HG03139 (cell line): Measurements from ENCODE around the gene SLF2.
"Not testable (repeated sequence)": the region's sequence is repeated elsewhere in the genome, so short reads cannot be mapped to it uniquely, and the experiment has no call there.

Experiments used
- ATAC-seq: cut with Tn5 transposase; IDR thresholded peaks from one replicate; pipeline ENCODE4 v1.9.1; 2021; ENCODE audit not compliant: unreplicated experiment

SLF2 gene

DNA sequence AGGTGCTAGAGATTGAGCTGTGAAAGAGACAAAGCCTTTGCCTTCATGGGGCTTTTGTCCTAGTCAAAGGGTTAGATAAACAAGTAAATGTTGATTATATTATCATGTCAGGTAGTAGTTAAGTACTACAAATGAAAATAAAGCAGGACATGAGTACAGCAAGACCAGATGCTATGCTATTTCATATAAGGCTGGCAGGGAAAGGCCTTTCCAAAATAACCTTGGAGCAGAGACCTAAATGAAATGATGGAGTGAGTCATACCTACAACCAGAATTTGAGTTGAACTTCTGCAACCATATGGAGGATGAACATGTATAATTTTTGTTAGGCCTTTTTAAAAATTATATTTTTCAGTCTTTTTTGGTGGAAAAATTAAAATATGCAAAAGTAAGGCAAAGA lies 33.0 kb downstream of the SLF2 start:
- ATAC-seq = no peak

DNA sequence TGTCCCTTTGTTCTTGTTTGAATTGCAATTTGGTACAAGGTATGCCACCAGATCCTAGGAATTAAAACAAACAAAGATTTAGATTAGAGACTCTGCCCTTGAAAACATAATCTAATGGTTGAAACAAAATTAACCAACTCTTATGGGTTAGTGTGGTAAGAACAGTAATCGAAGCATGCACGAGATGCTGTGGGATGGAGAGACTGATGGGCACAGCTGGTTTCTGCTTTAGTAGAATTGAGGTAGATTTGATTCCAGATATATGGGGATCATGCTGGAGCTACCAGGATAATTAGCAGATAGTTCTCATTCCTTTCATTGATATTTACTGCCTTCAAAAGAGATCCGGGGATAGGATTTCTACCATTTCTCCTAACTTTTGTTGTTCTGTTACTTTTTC lies 36.2 kb downstream of the SLF2 start:
- no peak for ATAC-seq

DNA sequence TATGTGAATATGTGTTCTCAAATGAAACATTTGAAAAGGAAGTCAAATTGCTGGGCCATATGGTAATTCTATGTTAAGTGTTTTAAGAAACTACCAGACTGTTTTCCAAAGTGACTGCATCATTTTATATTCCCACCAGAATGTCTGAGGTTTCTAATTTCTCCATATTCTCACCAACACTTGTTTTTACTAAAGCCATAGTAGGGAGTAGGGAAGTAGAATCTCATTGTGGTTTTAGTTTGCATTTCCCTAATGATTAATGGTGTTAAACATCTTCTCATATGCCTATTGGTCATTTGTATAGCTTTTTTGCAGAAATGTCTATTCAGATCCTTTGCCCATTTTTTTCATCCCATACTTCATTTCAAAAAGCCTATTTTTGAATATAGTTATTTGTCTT lies 47.5 kb downstream of the SLF2 start:
- ATAC-seq = no peak

DNA sequence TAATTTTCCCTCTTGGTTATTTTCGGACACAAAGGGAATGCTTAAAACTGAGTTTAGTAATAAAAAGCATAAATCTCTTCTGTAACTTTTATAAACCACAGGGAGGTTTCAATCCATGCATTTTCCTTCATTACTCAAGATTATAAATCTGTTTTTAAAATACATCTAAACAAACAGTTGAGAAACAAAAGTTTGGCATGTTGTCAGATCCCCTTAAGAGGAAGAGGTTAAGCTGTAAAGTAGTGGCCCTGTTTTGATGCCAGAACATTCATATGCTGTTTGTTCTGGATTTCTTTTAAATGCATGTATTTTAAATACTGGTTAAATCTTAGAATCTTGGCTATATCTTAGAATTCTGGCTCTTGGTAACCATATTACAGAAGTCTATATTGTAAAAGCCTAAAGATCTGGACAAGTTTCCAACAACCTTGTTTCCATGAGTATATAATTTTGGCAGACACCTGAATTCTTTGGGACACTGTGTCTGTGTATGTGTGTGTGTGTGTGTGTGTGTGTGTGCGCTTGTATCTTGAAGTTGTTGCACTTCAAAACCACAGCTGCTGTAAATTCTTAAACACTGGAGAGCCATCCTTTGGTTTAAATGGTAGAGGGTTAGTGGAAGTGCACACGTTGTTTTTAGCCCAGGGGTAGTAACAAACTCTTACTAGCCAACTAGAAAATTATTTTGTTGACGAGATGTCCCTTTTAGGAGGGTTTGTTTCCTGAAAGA lies 49.8 kb downstream of the SLF2 start:
- ATAC-seq = no peak

DNA sequence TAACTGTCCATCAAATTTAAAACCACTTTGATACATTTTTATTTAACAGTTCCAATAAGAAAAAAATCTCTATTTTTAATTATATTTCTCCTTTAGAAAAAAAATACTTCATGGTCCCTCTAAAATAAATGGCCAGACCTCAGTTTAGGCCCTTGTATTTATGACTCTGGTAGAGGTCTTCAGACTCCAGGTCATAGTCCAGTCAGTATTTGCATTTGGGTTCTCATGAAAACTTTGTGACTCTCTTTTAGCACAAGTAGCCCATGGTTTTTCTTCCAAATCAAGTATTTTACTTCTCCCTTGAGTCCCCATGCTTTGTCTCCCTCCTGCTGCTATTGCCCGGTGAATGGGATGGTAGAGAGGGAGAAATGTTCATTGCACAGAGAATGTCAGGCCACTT lies 51.1 kb downstream of the SLF2 start:
- no peak for ATAC-seq

DNA sequence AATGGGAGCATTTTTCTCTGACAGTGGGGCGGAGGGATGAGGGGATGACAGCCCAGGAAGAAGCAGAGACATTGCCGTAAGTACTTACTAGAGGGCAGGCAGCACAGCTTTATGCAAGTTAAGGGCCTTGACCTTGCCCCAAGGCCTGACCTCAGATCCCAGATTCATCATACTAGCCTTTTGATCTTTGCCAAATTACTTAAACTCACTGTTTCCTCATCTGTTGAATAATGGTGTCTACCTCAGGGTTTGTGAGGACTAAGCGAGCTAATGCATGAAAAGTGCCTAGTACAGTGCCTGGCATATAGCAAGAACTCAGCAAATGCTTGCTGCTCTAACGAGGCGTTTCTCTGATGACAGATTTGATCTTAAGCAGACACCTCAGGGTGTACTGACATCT lies 53.1 kb downstream of the SLF2 start:
- no peak for ATAC-seq

DNA sequence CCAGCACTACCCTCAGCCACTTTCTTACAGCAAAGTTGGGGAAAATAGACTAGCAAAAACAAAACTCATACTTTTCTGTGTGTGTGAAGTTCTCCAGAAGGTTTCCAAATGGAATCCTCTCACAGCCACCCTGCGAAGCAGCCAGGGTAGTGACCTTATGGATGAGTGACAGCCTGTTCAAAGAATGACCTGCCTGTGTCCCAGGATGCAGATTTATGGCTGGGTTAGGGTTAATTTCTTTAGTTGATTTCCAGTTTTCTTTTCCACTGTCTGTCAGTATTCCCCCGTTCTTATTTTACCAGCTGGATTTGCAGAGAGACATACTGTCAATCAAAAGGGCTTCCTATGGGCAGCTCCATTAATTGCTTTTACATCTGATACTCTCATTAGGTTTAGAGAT lies 54.1 kb downstream of the SLF2 start:
- no peak for ATAC-seq

DNA sequence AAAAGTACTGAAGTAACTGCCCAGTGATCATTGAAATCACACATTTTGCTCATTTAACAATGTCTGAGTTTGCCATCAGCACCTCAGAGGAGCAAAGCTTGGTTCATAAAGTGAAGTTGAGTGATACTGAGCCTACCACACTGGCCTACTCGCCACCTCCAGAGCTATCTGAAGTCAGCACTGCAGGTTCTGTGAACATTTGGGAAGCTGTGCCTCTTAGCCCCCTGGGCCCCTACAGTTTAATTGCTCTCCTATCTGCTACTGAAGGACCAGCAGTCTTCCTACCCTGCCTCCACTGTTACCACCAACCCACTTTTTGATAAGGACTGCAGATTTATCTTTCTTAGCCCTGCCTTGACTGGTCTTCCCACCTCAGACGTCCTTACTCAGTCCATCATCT lies 54.6 kb downstream of the SLF2 start:
- no peak for ATAC-seq

DNA sequence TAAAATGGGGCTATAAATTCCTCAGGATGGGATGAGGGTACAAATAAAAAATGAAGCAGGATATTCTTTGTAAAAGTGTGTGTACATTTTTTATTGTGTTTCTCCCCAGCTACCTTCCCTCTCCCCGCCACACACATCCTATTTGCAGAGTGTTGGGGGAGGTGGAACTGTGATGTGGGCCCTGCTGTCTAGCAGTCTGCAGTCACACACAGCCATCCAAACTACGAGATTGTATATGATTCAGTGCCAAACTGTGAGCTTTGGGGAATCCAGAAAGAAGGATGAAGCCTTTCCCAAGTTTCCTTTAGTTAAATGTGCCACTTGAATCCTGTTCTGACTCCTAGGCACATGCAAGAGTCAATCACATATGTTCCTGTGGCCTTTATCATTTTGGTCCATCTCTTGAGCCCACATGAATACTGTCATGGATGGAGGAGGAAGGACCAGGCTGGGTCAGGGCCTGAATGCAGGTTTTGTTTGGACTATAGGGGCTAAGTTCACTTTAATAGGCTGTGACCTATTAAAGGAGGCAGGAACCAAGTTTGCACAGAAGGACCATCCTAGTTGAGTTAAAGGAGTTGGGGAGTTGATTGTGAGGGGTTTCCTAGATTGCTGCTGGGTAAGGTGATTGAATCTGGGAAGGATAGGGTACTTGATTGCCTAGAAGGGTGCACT lies 55.4 kb downstream of the SLF2 start:
- ATAC-seq = no peak

DNA sequence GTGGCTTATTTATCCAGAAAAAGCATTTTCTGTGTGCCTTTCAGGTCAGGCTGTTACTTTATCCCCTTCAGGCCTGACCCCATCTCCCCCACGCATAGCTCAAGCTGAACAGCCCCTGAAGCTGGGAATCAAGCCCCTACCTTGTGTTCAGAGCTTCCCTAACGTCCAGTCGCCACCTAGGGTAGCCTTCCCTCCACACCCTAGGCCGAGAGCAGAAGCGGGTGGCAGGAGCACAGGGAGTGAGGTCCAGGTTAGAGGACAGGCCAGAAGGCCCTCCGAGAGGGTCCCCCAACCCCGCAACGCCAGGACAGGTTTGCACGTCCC lies 56.1 kb downstream of the SLF2 start:
- no peak for ATAC-seq

DNA sequence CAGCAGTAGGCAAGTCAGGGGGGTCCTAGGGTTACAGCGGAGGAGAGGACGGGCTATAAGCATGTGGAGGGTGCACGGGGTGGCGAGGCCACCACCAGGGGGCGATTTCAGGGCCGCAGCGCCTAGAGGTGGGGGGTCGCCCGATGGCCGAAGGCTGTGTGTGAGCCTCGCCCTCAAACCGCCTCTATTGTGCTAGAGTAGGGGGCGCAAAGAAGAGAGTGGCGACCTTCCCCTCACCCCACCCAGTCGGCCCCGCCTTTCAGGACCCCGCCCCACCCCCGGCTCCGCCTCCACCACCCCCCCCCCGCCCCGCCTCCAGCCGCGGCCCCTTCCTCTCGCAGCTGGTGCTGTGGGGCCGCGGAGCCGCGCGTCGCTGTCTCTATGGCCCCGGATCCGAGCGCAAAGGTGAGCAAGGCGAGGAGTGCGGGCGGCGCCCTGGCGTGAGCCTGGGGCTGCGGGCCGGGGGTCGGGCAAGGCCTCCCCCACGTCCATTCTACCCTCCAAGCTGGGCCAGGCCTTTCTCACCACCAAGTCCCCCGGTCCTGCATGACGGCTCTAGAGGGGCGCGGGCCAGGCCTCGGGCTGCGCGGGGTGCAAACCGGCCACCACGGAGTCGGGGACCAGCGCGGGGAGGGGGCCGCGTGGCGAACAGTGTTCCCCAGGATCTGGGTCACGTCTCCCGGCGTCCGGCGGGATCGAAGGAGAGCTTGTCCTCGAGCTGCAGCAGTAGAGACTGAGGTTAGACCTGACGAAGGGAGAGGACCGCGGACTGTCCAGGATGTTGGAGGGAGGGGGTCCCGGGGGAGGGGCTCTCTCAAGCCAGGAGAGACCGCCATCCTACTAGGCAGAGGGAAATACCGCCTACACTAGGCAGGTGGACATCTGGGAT lies 56.7 kb downstream of the SLF2 start, which contains the start of gene SEMA4G:
Gene SEMA4G, plus strand, starts transcription at position 318 of the 889 bp plus-strand sequence. CDS start 3,409 bp downstream, outside the sequence.
- ATAC-seq = no peak

DNA sequence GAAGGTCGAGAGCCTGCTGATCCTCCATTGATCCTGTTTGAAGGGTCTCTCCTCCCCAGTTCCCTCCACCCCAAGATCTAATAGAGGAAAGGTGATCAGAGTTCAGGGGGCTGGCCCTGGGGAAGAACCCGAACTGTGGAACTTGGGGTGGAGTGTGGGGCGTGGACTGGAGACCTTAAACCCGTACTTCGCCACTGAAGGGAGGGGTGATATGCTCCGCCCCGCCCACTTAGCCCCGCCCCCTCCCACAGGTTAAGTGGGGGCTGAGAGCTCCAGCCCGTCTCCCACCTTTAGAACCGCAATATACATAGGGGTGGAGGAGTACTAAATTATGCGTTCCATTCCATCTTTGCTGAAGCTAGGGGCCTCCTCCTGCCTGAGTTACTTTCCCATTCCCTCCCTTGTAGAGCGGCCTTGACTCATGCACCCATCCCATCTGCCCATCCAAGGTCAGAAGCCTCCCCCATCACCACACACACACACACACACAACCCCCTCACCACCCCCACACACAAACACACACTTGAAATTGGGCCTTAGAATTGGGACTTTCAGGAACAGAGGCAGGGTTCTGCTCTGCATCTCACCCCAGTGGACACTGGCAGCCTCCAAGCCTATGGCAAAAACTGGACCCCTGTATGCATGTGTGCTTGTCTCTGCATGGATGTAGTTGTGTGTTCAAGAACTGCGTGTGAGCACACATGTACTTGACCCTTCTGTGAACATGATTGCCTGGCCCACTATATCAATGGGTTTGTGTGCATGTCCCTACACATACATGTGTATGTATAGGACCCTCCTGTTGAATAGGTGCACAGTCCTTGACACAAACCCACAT lies 57.5 kb downstream of the SLF2 start:
- no peak for ATAC-seq

DNA sequence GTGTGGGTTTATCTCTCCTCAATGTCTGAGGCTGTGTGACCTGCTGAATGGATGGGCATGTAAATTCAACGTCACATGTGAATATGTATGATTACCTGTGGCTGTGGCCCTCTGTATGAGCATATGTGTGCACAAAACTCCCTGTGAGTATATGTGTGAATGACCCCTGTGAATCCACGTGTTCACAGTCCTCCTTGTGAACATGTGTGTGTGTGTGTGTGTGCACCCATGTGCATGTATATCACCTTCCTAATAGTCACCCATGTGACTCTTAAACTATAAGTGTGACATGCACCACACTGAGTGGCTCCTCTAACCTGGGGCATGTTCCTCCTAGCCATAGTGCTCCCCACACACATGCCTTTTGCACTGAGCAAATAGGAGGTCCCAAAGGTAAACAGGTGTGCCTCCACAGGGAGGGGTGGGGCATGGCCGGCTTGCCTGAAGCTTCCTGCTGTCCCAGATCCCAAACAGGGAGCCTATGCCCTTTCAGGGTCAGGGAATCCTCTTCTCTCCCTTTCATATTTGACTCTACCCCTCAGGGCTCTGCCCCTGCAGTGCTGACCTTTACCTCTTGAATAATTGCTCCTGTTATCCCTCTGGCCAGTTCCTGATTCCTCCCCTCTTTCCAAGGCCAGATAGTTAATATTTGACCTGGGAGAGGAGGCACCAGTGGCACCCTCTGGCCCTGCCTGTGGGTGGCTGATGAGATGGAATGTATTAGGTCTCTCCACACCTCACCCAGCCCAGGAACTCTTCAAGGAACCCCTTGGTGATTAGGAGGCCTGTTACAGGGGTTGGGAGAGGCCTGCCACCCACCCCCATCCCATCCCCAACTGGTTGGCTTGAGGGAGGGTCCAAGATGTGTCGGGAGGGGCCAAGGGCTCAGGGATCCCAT lies 58.4 kb downstream of the SLF2 start:
- no peak for ATAC-seq

DNA sequence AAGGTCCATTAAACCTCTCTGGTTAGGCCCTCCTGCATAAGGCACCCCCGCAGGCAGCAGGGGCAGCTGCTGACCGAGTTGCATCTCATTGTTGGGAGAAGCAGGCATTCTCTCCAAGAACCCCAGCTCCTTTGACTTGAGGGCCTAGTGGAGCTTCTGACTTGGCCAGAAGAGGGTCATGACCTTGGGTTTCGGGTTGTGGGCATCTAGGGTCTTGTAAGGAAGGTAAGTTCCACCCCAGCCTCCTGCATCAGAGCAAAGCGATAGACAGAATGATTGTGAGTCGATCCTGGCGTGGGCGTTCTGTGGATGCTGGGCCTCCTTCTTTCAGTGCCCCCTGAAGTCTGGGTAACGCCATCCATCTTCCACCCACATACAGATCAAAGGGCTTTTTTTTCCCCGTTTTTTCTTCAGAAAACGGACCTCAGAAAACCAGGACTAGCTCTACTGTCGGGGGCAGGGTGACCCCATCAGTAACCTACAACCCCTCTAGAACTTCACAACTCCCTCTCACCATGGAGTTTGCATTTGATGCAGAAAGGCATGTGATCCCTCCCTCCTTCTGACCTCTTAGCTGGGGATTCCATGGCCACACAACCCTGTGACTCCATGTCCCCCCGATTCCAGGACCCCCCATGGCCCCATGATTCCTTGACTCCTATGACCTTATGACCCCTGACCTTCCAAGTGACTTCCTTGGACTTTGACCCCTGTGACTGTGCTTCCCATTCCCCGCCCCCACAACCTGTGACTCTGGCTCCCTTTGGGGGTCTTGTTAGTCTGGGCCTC lies 59.5 kb downstream of the SLF2 start:
- ATAC-seq = no peak

DNA sequence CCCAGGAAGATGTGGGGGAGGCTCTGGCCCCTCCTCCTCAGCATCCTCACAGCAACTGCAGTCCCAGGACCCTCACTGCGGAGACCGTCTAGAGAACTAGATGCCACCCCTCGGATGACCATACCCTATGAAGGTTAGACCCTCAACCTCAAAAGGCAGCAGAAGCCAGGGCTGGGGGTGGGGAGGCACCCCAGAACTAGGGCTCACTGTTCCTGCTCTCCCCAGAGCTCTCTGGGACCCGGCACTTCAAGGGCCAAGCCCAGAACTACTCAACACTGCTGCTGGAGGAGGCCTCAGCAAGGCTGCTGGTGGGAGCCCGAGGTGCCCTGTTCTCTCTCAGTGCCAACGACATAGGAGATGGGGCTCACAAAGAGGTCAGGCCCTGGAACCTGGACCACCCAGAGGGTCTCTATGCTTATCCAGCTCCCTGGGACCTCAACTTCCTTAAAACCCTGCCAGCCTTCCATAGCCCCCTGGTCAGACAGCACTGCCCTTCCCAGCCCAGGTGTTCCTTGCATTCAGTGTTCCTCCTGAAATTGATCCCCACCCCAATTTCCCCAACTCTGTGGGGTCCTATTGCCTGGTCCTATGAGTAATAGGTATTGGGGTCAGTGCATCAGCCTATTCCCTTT lies 60.3 kb downstream of the SLF2 start:
- ATAC-seq = no peak

DNA sequence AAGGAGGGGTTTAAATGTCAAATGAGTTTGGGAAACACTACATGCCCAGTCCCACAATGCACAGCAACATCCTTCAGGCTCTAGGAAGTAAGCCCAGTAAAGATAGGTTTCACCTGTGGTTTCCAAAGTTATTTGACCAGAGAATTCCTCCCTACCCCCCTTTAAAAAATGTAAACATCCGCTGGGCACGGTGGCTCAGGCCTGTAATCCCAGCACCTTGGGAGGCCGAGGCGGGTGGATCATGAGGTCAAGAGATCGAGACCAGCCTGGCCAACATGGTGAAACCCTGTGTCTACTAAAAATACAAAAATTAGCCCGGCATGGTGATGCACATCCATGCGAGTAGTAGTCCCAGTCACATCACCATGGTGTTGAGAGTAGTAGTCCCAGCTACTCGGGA lies 62.6 kb downstream of the SLF2 start:
- not testable (repeated sequence) for ATAC-seq

DNA sequence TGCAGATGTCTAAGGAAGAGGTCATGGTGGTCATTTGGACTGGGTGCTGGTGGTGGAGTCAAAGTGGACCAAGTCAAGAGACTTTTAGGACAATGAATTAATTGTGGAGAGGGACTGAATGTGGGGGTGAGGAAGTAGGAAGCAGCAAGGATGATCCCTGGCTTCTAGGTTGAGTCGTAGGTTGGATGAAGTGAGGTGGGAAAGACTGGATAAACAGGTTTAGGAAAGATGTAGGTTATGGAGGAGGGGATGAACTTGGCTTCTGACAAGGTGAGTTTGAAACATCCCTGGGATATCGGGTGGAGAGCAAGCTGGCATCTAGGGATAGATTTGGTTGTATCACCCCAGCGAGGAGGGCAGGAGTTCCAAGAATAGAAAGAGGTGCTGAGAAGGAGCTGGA lies 64.1 kb downstream of the SLF2 start:
- ATAC-seq = no peak

DNA sequence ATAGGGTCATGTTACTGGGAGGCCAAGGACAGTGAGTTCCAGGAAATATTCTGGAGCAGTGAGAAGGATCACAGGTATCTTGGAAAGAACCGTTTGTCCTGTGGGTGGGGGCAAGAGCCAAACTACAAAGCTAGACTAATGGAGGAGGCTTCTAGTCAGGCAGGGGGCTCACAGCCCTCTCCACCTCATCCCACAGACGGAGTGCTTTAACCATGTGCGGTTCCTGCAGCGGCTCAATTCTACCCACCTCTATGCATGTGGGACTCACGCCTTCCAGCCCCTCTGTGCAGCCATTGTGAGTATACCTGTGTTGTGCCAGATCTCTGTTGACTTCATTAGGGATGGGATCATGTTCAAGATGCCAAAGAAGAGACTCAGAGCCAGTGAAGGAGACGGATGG lies 64.7 kb downstream of the SLF2 start:
- ATAC-seq = no peak
